IMR-90 (cell line): Measurements from ENCODE around the gene SPAG9.

Experiments
- CTCF ChIP-seq: conservative IDR thresholded peaks from 2 replicates; pipeline ENCODE4 v1.5.1; 2012; ENCODE audit warnings: mild to moderate bottlenecking, low read depth, low read length, improper control_type of control experiment
- ELK1 ChIP-seq: fragments of 150-350 bp; IDR thresholded peaks from 2 replicates; pipeline ENCODE4 v1.6.1; 2016; ENCODE audit warnings: low read depth, mild to moderate bottlenecking, low read length, moderate library complexity, borderline replicate concordance
- FOS ChIP-seq: fragments of 150-350 bp; IDR thresholded peaks from 2 replicates; pipeline ENCODE4 v1.6.1; 2016; ENCODE audit warnings: low read depth, low read length
- POLR2A ChIP-seq: IDR thresholded peaks from 2 replicates; pipeline ENCODE4 v1.6.1; 2012; ENCODE audit warnings: mild to moderate bottlenecking, low read depth, low read length
- RAD21 ChIP-seq: IDR thresholded peaks from 2 replicates; pipeline ENCODE4 v1.6.1; 2012; ENCODE audit warnings: low read length, improper control_type of control experiment
- RCOR1 ChIP-seq: IDR thresholded peaks from 2 replicates; pipeline ENCODE4 v1.6.1; 2012; ENCODE audit warnings: mild to moderate bottlenecking, low read length, improper control_type of control experiment; ENCODE audit not compliant: insufficient replicate concordance
- SMC3 ChIP-seq: fragments of 150-350 bp; IDR thresholded peaks from 2 replicates; pipeline ENCODE4 v1.6.1; 2016; ENCODE audit warnings: low read depth, mild to moderate bottlenecking, antibody characterized with exemption, low read length, moderate library complexity
- USF2 ChIP-seq: fragments of 150-350 bp; IDR thresholded peaks from 2 replicates; pipeline ENCODE4 v1.6.1; 2017; ENCODE audit warnings: mild to moderate bottlenecking, antibody characterized with exemption, low read length, low read depth

- no peak for TF ChIP-seq CTCF
- TF ChIP-seq FOS = no peak
- no peak for TF ChIP-seq POLR2A
- TF ChIP-seq RCOR1 = no peak
- TF ChIP-seq USF2 = no peak
- TF ChIP-seq ELK1 = no peak
- no peak for TF ChIP-seq SMC3
- TF ChIP-seq RAD21 = no peak
Measured at GRCh38 chr17:50947782-50948543, 172.7 kb downstream of the SPAG9 start.
